ENCODE measurements around the gene NCOA7. TPM values are rescaled to one million over a fixed set of nuclear protein-coding genes. Genes with fewer than 3 reads are reported as not detected.
A peak's percentile ranks its signal among the peaks of the same experiment; 100 is the strongest.

Gene NCOA7
- total and polyA plus RNA-seq, 4 donors = 8.6 to 40.9 (median 17.6) TPM

DNA sequence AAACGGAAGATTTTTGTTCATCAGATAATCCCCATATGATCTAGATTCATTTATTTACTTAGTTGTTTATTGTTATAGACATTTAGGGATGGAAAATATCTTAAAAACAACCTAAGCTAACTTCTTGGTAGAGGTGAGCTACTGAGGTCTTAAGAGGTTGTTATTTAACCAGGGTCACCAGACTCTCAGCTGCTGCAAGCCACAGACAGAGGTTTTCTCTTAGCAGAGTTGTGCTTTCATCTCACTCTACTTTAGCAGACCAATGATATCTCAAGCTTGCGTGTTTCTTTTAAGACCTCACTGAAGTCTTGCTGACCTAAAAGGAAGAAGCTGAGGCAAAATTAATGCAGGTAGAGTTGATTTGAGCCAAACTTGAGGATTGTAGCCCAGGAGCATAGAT lies 43.6 kb downstream of the NCOA7 start:
- WGBS = 81% methylated on average over 2 of the region's 2 CpGs
- Histone ChIP-seq H3K27me3 (ENCODE audit: control insufficient read depth in 4 of 4, insufficient read depth in 4 of 4, low read length in 3 of 4) (no peaks in the 10 kb centered on the region), H3K4me1 (ENCODE audit: control insufficient read depth in 4 of 4, insufficient read depth in 4 of 4, low read length in 3 of 4) (no peaks in the 10 kb centered on the region), H3K9me3 (ENCODE audit: control insufficient read depth in 4 of 4, low read length in 3 of 4) (no peaks in the 10 kb centered on the region), H3K9ac (ENCODE audit: low read depth in 1 of 2, low read length in 2 of 2) (no peak overlapping the region), H3K4me3 (ENCODE audit: low read depth in 1 of 3, low read length in 3 of 3) (no peak overlapping the region), H3K27ac (ENCODE audit: low read depth in 1 of 2, low read length in 2 of 2) (peak overlapping the region; percentile 39 to 52), H3K36me3 (ENCODE audit: control insufficient read depth in 4 of 4, insufficient read depth in 3 of 4, low read depth in 1 of 4, low read length in 3 of 4) (no peaks in the 10 kb centered on the region)
- TF ChIP-seq NR2F2 (IDR thresholded peaks at IDR 0.05) (no peak), FOXA1 (IDR thresholded peaks at IDR 0.05) (no peak), HNF4A (conservative IDR thresholded peaks at IDR 0.05) (no peak), SP1 (IDR thresholded peaks at IDR 0.05) (no peak), RAD21 (IDR thresholded peaks at IDR 0.05) (no peak), RXRA (IDR thresholded peaks at IDR 0.05) (no peak), EGR1 (IDR thresholded peaks at IDR 0.05; ENCODE audit: low read depth in 2 of 2) (no peak), FOXA2 (IDR thresholded peaks at IDR 0.05) (no peak), HNF4G (IDR thresholded peaks at IDR 0.05) (no peak), ZBTB33 (IDR thresholded peaks at IDR 0.05) (no peak), GABPA (IDR thresholded peaks at IDR 0.05 in 1 of 2, conservative IDR thresholded peaks at IDR 0.05 in 1 of 2) (no peak), YY1 (IDR thresholded peaks at IDR 0.05) (no peak)
- TF ChIP-seq, protein P1, sequence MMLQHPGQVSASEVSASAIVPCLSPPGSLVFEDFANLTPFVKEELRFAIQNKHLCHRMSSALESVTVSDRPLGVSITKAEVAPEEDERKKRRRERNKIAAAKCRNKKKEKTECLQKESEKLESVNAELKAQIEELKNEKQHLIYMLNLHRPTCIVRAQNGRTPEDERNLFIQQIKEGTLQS (IDR thresholded peaks at IDR 0.05) = no peak
- TF ChIP-seq, protein P2, sequence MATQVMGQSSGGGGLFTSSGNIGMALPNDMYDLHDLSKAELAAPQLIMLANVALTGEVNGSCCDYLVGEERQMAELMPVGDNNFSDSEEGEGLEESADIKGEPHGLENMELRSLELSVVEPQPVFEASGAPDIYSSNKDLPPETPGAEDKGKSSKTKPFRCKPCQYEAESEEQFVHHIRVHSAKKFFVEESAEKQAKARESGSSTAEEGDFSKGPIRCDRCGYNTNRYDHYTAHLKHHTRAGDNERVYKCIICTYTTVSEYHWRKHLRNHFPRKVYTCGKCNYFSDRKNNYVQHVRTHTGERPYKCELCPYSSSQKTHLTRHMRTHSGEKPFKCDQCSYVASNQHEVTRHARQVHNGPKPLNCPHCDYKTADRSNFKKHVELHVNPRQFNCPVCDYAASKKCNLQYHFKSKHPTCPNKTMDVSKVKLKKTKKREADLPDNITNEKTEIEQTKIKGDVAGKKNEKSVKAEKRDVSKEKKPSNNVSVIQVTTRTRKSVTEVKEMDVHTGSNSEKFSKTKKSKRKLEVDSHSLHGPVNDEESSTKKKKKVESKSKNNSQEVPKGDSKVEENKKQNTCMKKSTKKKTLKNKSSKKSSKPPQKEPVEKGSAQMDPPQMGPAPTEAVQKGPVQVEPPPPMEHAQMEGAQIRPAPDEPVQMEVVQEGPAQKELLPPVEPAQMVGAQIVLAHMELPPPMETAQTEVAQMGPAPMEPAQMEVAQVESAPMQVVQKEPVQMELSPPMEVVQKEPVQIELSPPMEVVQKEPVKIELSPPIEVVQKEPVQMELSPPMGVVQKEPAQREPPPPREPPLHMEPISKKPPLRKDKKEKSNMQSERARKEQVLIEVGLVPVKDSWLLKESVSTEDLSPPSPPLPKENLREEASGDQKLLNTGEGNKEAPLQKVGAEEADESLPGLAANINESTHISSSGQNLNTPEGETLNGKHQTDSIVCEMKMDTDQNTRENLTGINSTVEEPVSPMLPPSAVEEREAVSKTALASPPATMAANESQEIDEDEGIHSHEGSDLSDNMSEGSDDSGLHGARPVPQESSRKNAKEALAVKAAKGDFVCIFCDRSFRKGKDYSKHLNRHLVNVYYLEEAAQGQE (IDR thresholded peaks at IDR 0.05) = no peak
- TF ChIP-seq, protein P3, sequence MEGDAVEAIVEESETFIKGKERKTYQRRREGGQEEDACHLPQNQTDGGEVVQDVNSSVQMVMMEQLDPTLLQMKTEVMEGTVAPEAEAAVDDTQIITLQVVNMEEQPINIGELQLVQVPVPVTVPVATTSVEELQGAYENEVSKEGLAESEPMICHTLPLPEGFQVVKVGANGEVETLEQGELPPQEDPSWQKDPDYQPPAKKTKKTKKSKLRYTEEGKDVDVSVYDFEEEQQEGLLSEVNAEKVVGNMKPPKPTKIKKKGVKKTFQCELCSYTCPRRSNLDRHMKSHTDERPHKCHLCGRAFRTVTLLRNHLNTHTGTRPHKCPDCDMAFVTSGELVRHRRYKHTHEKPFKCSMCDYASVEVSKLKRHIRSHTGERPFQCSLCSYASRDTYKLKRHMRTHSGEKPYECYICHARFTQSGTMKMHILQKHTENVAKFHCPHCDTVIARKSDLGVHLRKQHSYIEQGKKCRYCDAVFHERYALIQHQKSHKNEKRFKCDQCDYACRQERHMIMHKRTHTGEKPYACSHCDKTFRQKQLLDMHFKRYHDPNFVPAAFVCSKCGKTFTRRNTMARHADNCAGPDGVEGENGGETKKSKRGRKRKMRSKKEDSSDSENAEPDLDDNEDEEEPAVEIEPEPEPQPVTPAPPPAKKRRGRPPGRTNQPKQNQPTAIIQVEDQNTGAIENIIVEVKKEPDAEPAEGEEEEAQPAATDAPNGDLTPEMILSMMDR (IDR thresholded peaks at IDR 0.05; ENCODE audit: low read depth, low read length, missing input control) = no peak
- TF ChIP-seq, protein P4, sequence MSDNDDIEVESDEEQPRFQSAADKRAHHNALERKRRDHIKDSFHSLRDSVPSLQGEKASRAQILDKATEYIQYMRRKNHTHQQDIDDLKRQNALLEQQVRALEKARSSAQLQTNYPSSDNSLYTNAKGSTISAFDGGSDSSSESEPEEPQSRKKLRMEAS (IDR thresholded peaks at IDR 0.05) = no peak
- no peak for DNase-seq (ENCODE audit: low spot score)

GRCh38 chr6:125835221-125835744 lies 44.5 kb downstream of the NCOA7 start:
- TF ChIP-seq JUND (IDR thresholded peaks at IDR 0.05) (no peak), NR2F2 (IDR thresholded peaks at IDR 0.05) (peak; percentile 51), HNF4A (conservative IDR thresholded peaks at IDR 0.05) (no peak), RAD21 (IDR thresholded peaks at IDR 0.05) (peak in 1 of 2 donors; percentile 6)
- TF ChIP-seq, protein P3 (IDR thresholded peaks at IDR 0.05; ENCODE audit: low read depth, low read length, missing input control) = no peak
- Histone ChIP-seq H3K4me1 (ENCODE audit: control insufficient read depth in 4 of 4, insufficient read depth in 4 of 4, low read length in 3 of 4) (no peaks in the 10 kb centered on the region), H3K27ac (ENCODE audit: low read depth in 1 of 2, low read length in 2 of 2) (peak overlapping the region; percentile 6 to 66), H3K9ac (ENCODE audit: low read depth in 1 of 2, low read length in 2 of 2) (no peak overlapping the region), H3K36me3 (ENCODE audit: control insufficient read depth in 4 of 4, insufficient read depth in 3 of 4, low read depth in 1 of 4, low read length in 3 of 4) (no peaks in the 10 kb centered on the region), H3K27me3 (ENCODE audit: control insufficient read depth in 4 of 4, insufficient read depth in 4 of 4, low read length in 3 of 4) (no peaks in the 10 kb centered on the region), H3K4me3 (ENCODE audit: low read depth in 1 of 3, low read length in 3 of 3) (no peak overlapping the region), H3K9me3 (ENCODE audit: control insufficient read depth in 4 of 4, low read length in 3 of 4) (no peaks in the 10 kb centered on the region)
- DNase-seq (ENCODE audit: low spot score) = no peak
- 69% methylated on average over 2 of the region's 2 CpGs for WGBS

Data from liver (tissue), 9 donors.